SK-N-SH treated with all-trans-retinoic acid at 6 μM for 48 hours (cell line): ENCODE measurements around the gene ZNF420.

Experiments used
- ATAC-seq: fragments of 200-7000 bp; cut with Tn5 transposase; 3 replicates; pipeline ENCODE4 v1.9.1; 2020; ENCODE audit warnings: mild to moderate bottlenecking, moderate library complexity
- BACH2 ChIP-seq: fragments of 250-450 bp; sonication (Bioruptor Pico); IDR thresholded peaks from 2 replicates; pipeline ENCODE4 v1.9.0; 2021; ENCODE audit warnings: mild to moderate bottlenecking, borderline replicate concordance
- CSDC2 ChIP-seq: fragments of 250-450 bp; sonication (Bioruptor Pico); IDR thresholded peaks from 2 replicates; pipeline ENCODE4 v1.5.0; 2020; ENCODE audit warnings: mild to moderate bottlenecking, moderate library complexity
- ESRRG ChIP-seq: fragments of 250-450 bp; sonication (Bioruptor Pico); IDR thresholded peaks from 2 replicates; pipeline ENCODE4 v1.6.1; 2021; ENCODE audit warnings: mild to moderate bottlenecking
- GLIS3 ChIP-seq: fragments of 250-450 bp; sonication (Bioruptor Pico); IDR thresholded peaks from 2 replicates; pipeline ENCODE4 v1.5.0; 2020; ENCODE audit warnings: mild to moderate bottlenecking, moderate library complexity
- ISL1 ChIP-seq: fragments of 250-450 bp; sonication (Bioruptor Pico); IDR thresholded peaks from 2 replicates; pipeline ENCODE4 v2.1.2; 2022; ENCODE audit warnings: mild to moderate bottlenecking, moderate library complexity
- PPARA ChIP-seq: fragments of 250-450 bp; sonication (Bioruptor Pico); IDR thresholded peaks from 2 replicates; pipeline ENCODE4 v1.5.0; 2020; ENCODE audit warnings: mild to moderate bottlenecking, borderline replicate concordance
- SNAI2 ChIP-seq: fragments of 250-450 bp; sonication (Bioruptor Pico); IDR thresholded peaks from 2 replicates; pipeline ENCODE4 v1.5.0; 2020; ENCODE audit warnings: mild to moderate bottlenecking, moderate library complexity
- TCF4 ChIP-seq: fragments of 250-450 bp; sonication (Bioruptor Pico); IDR thresholded peaks from 2 replicates; pipeline ENCODE4 v1.8.0; 2021; ENCODE audit warnings: mild to moderate bottlenecking, moderate library complexity, borderline replicate concordance
- TOX ChIP-seq: fragments of 250-450 bp; sonication (Bioruptor Pico); IDR thresholded peaks from 2 replicates; pipeline ENCODE4 v1.8.0; 2021; ENCODE audit warnings: mild to moderate bottlenecking, moderate library complexity, borderline replicate concordance
- ZFP3 ChIP-seq: fragments of 250-450 bp; sonication (Bioruptor Pico); IDR thresholded peaks from 2 replicates; pipeline ENCODE4 v1.5.0; 2020; ENCODE audit warnings: mild to moderate bottlenecking, moderate library complexity
- ZFP30 ChIP-seq: fragments of 450-650 bp; formaldehyde crosslinking; IDR thresholded peaks from 2 replicates; pipeline ENCODE4 v1.5.0; 2022; ENCODE audit warnings: mild to moderate bottlenecking, moderate library complexity
- ZNF565 ChIP-seq: fragments of 450-650 bp; formaldehyde crosslinking; conservative IDR thresholded peaks from 2 replicates; pipeline ENCODE4 v1.5.0; 2020; ENCODE audit warnings: low read depth, mild to moderate bottlenecking, moderate library complexity
- ZNF70 ChIP-seq: fragments of 450-650 bp; formaldehyde crosslinking; IDR thresholded peaks from 2 replicates; pipeline ENCODE4 v1.5.0; 2020; ENCODE audit warnings: mild to moderate bottlenecking, moderate library complexity
- TF ChIP-seq, protein P1 (sequence below): fragments of 250-450 bp; sonication (Bioruptor Pico); IDR thresholded peaks from 2 replicates; pipeline ENCODE4 v1.5.0; 2020; ENCODE audit warnings: mild to moderate bottlenecking, moderate library complexity
- TF ChIP-seq, protein P2 (sequence below): fragments of 250-450 bp; sonication (Bioruptor Pico); IDR thresholded peaks from 2 replicates; pipeline ENCODE4 v1.8.0; 2021; ENCODE audit warnings: low read depth, mild to moderate bottlenecking, moderate library complexity, borderline replicate concordance
- TF ChIP-seq, protein P3 (sequence below): fragments of 250-450 bp; sonication (Bioruptor Pico); IDR thresholded peaks from 2 replicates; pipeline ENCODE4 v1.8.0; 2020; ENCODE audit warnings: mild to moderate bottlenecking, moderate library complexity, borderline replicate concordance
- TF ChIP-seq, protein P4 (sequence below): fragments of 250-450 bp; sonication (Bioruptor Pico); IDR thresholded peaks from 2 replicates; pipeline ENCODE4 v1.5.1; 2021; ENCODE audit warnings: mild to moderate bottlenecking, moderate library complexity
- TF ChIP-seq, protein P5 (sequence below): fragments of 250-450 bp; sonication (Bioruptor Pico); IDR thresholded peaks from 2 replicates; pipeline ENCODE4 v1.5.1; 2020; ENCODE audit warnings: low read depth, mild to moderate bottlenecking, moderate library complexity

The ZNF420 gene

DNA sequence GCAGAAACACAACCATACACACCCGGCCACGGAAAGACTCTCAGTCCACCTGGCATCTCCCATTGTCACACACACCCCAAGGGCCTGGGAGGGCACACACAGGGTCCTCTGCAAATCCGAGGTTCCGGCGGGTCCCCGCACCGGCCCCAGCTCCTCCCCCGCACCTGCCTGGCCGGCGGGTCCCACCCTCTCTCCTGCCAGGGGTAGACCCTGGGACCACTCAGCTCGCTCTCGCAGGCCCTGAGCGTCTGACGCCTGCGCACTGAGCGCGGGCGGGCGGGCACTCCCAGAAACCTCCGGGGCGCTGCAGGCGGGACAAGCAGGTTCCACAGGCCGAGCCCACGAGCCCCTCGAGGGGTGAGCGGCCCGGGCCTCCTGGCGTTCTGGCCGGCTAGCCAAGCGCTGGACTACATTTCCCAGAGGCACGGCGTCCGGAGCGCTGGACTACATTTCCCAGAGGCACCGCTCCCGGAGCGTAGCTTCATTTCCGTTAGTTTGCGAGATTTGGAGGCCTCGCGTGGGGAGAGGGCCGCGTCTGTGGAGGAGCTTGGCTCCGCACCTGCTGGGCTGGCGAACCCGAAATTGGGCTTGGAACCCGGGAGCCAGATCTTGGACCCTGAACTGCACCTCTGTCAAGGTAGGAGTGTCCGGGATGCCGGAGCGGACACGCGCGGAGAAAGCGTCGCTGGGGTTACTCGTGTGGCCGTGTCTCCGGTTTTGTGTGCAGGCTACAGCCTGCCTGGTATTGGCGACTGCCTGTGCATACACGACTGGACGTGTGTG is at the start of gene ZNF420:
ZNF420 (plus strand) TSS at position 500 of the 783 bp plus-strand sequence. CDS start 10,686 bp downstream, outside the sequence.
- TF ChIP-seq, protein P1, sequence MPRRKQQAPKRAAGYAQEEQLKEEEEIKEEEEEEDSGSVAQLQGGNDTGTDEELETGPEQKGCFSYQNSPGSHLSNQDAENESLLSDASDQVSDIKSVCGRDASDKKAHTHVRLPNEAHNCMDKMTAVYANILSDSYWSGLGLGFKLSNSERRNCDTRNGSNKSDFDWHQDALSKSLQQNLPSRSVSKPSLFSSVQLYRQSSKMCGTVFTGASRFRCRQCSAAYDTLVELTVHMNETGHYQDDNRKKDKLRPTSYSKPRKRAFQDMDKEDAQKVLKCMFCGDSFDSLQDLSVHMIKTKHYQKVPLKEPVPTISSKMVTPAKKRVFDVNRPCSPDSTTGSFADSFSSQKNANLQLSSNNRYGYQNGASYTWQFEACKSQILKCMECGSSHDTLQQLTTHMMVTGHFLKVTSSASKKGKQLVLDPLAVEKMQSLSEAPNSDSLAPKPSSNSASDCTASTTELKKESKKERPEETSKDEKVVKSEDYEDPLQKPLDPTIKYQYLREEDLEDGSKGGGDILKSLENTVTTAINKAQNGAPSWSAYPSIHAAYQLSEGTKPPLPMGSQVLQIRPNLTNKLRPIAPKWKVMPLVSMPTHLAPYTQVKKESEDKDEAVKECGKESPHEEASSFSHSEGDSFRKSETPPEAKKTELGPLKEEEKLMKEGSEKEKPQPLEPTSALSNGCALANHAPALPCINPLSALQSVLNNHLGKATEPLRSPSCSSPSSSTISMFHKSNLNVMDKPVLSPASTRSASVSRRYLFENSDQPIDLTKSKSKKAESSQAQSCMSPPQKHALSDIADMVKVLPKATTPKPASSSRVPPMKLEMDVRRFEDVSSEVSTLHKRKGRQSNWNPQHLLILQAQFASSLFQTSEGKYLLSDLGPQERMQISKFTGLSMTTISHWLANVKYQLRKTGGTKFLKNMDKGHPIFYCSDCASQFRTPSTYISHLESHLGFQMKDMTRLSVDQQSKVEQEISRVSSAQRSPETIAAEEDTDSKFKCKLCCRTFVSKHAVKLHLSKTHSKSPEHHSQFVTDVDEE = peak; percentile 63
- TF ChIP-seq, protein P2, sequence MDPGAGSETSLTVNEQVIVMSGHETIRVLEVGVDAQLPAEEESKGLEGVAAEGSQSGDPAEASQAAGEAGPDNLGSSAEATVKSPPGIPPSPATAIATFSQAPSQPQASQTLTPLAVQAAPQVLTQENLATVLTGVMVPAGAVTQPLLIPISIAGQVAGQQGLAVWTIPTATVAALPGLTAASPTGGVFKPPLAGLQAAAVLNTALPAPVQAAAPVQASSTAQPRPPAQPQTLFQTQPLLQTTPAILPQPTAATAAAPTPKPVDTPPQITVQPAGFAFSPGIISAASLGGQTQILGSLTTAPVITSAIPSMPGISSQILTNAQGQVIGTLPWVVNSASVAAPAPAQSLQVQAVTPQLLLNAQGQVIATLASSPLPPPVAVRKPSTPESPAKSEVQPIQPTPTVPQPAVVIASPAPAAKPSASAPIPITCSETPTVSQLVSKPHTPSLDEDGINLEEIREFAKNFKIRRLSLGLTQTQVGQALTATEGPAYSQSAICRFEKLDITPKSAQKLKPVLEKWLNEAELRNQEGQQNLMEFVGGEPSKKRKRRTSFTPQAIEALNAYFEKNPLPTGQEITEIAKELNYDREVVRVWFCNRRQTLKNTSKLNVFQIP (CRISPR knock-in tag) = no peak
- TF ChIP-seq, protein P3, sequence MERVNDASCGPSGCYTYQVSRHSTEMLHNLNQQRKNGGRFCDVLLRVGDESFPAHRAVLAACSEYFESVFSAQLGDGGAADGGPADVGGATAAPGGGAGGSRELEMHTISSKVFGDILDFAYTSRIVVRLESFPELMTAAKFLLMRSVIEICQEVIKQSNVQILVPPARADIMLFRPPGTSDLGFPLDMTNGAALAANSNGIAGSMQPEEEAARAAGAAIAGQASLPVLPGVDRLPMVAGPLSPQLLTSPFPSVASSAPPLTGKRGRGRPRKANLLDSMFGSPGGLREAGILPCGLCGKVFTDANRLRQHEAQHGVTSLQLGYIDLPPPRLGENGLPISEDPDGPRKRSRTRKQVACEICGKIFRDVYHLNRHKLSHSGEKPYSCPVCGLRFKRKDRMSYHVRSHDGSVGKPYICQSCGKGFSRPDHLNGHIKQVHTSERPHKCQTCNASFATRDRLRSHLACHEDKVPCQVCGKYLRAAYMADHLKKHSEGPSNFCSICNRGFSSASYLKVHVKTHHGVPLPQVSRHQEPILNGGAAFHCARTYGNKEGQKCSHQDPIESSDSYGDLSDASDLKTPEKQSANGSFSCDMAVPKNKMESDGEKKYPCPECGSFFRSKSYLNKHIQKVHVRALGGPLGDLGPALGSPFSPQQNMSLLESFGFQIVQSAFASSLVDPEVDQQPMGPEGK = no peak
- peak; percentile 99 for ATAC-seq

DNA sequence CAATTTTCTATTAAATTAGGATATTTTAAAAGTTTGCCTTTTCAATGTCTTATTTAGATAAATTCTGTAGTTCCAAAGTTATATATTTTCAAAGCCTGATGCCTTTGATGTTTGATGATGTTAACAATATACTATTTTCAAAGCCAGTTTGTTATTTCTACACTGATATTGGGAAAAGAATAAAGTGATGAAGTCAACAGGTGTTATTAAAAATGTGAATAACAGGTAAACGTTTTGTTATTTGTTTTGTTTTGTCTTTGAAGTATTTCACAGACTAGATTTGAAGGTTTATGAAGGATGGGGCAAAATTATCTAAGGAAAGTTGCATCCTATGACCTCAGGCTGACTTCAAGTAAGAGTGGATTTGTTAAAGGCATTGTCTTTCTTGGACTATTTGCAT is 33.1 kb upstream of the ZNF420 start:
- TF ChIP-seq ESRRG = no peak
- no peak for TF ChIP-seq GLIS3
- no peak for TF ChIP-seq PPARA
- TF ChIP-seq, protein P4, sequence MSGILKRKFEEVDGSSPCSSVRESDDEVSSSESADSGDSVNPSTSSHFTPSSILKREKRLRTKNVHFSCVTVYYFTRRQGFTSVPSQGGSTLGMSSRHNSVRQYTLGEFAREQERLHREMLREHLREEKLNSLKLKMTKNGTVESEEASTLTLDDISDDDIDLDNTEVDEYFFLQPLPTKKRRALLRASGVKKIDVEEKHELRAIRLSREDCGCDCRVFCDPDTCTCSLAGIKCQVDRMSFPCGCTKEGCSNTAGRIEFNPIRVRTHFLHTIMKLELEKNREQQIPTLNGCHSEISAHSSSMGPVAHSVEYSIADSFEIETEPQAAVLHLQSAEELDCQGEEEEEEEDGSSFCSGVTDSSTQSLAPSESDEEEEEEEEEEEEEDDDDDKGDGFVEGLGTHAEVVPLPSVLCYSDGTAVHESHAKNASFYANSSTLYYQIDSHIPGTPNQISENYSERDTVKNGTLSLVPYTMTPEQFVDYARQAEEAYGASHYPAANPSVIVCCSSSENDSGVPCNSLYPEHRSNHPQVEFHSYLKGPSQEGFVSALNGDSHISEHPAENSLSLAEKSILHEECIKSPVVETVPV (CRISPR knock-in tag) = no peak
- no peak for TF ChIP-seq BACH2 (CRISPR knock-in tag)
- ATAC-seq = no peak

DNA sequence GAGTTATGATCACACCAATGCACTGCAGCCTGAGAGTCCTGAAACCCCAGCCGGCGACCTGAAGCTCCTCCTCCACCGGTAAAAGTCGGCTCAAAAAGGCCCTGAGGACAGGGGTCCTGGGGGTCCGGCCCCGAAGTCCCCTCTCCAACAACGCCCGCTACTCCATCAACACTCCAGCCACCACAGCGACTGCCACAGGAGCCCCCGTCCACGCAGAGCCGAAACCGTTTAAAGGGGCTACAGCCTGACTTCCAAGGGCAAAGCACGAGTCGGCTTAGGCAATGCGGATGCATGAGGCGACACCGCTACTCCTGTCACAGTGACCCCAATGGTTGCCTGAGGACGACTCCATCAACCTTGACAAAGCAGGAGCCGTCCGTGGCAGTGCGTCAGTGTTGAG is 22.9 kb upstream of the ZNF420 start:
- TF ChIP-seq ZNF565 (CRISPR knock-in tag) (no peak), ISL1 (no peak), ESRRG (no peak), CSDC2 (CRISPR knock-in tag) (no peak), GLIS3 (no peak), ZNF70 (CRISPR knock-in tag) (no peak), SNAI2 (no peak), ZFP30 (CRISPR knock-in tag) (no peak)
- TF ChIP-seq, protein P3 = no peak
- TF ChIP-seq, protein P1 = no peak
- ATAC-seq = no peak

DNA sequence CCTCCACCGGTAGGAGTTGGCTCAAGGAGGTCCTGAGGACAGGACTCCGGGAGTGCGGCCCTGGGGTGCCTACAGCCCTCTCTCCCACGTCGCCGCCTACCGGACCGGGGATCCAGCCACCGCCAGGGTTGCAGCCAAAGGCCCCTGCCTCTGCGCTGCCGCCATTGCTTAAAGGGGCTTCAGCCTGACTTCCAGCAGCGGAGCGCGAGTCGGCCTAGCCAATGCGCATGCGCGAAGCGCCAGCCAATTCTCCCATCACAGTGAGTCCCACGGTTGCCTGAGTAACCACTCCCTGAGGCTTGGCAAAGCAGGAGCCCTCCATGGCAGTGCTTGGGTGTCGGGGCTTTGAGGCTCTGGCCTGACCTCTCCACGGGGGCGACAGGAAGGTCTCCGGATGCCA is 21.5 kb upstream of the ZNF420 start:
- TF ChIP-seq ESRRG (no peak), PPARA (no peak), TOX (CRISPR knock-in tag) (no peak), TCF4 (CRISPR knock-in tag) (no peak), ZFP3 (CRISPR knock-in tag) (no peak)
- TF ChIP-seq, protein P4 (CRISPR knock-in tag) = no peak
- TF ChIP-seq, protein P5, sequence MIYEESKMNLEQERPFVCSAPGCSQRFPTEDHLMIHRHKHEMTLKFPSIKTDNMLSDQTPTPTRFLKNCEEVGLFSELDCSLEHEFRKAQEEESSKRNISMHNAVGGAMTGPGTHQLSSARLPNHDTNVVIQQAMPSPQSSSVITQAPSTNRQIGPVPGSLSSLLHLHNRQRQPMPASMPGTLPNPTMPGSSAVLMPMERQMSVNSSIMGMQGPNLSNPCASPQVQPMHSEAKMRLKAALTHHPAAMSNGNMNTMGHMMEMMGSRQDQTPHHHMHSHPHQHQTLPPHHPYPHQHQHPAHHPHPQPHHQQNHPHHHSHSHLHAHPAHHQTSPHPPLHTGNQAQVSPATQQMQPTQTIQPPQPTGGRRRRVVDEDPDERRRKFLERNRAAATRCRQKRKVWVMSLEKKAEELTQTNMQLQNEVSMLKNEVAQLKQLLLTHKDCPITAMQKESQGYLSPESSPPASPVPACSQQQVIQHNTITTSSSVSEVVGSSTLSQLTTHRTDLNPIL (CRISPR knock-in tag) = no peak
- TF ChIP-seq, all 23 proteins: peak for 0
- no peak for ATAC-seq
